IPS-11a (cell line): Measurements from ENCODE around the gene UPK2.

ENCODE experiments used
- H3K4me3 ChIP-seq: one replicate; pipeline ENCODE4 v1.5.1; 2013; ENCODE audit warnings: low read depth, low read length, control low read depth

The UPK2 gene

GRCh38 chr11:118917481-118918127, 38.5 kb upstream of the UPK2 start:
- peak overlapping the region; percentile 17 for H3K4me3 ChIP-seq

GRCh38 chr11:118918128-118918685, 37.9 kb upstream of the UPK2 start:
- H3K4me3 ChIP-seq: no peak overlapping the region

DNA sequence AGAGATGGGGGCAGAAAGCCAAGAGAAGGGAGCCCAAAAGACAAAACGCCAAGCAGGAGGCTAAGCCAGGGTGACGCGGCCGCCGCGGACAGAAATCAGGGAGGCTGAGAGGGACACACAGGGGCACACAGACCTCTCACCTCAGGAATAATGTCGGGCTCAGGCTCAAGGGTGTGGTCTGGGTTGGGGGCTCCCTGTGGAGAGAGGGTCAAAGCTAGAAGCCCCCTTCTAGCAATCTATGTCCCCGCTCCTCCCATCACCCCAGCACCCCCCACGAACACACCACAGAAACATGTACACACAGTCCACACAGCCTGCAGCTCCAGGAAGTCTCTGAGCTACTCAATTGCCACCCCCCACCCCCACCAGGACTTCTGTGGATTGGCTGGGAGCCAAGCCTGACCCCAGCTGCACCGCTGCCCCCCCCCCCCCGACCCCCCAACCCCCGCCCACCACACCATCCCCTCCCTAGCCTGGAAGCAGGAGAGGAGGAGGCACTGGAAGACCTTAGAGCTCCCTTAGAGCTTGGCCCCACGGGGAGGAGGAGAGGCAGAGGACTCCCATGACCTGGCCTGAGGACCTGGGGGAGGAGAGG, 37.3 kb upstream of the UPK2 start:
- H3K4me3 ChIP-seq: peak overlapping the region; percentile 2

- H3K4me3 ChIP-seq: peak overlapping the region; percentile 0
These were observed 34.8 kb upstream of the UPK2 start for GRCh38 chr11:118921121-118921928.

GRCh38 chr11:118921929-118922744, 34.0 kb upstream of the UPK2 start:
- no peak overlapping the region for H3K4me3 ChIP-seq

DNA sequence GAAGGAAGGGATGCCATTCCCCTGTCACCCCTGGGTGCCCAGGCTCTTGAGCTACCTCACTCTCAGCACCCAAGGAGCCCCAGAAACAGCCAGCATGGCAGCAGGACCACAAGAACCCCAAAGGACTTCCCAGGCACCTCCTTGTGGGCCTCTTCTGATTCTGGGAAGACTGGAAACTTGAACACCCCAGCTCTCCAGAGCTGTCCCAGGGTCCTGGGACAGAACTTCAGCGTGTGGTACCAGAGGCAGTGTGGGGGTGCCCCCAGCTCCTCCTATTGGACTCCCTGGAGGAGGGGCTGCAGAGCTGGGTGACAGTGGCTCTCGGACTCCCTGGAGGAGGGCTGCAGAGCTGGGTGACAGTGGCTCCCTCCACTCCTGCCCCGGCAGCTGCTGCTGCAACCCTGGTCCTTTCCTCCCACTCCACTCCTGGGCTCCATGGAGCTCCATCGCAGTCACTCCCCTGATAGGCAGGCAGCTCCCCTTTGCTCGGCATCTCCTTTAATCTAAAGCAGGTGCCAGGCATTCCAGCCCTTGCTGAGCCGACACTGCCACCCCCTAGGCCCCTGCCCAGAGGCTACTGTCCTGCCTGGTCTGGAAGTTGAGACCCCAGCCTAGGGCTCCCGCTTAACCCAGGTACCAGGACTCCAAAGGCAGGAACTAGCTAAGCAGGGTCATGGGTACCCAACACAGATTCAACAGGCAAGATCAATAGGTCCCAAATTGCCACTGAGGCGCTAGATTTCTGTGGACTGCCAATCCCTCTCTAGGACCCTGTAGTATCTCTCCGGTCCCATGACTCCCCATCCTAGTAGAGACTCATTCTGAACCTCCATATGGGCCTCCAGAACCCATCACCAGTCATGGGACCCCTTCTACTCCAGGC, 33.1 kb upstream of the UPK2 start:
- H3K4me3 ChIP-seq: peak overlapping the region; percentile 94

GRCh38 chr11:118923721-118924587, 32.1 kb upstream of the UPK2 start:
- peak overlapping the region; percentile 94 for H3K4me3 ChIP-seq

DNA sequence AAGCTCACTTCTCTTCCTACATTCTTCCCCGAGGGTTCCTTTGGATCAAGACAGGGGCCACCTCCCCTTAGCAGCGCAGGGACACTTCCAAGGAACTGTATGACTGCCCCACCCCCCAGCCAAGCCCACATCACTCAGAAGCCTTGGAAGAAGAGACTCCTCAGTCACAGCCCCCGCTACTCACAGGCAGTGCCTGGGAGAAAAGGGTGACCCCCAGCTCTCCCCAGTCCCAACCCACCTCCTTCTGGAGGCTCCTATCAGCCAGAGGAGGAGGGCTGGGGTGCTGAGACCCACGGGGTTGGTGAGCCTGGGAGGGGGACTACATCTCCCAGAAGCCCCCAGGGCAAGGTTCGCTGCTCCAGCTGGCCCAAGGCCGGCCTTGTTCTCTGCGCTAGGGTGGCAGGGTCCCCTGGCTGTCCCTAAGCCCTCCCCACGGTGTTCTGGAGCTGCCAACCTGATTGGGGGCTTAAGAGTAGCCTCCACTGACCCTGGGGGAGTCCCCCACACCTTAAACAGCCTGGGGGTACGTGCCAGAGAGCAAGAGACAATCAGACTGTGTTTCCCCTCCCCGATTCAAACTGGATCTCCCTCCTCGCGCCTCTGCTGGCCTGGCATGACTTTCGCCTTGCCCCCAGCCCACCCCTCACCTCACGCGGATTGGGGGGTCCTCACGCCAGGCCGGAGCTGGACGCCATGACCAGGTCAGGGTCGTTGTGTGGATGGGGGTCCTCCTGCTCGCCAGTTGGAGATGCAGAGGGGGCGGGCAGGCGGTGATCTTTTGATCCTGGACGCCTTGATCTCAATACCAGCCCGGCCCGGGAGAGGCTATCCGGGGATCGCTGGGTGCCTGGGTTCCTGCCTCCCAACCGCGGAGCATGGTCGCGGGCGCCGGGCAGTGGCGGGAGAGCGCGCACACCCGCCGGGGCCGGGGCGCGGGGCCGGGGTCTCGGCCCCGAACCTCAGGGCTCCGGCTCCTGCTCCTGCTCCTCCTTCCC, 31.2 kb upstream of the UPK2 start:
- H3K4me3 ChIP-seq: peak overlapping the region; percentile 94

DNA sequence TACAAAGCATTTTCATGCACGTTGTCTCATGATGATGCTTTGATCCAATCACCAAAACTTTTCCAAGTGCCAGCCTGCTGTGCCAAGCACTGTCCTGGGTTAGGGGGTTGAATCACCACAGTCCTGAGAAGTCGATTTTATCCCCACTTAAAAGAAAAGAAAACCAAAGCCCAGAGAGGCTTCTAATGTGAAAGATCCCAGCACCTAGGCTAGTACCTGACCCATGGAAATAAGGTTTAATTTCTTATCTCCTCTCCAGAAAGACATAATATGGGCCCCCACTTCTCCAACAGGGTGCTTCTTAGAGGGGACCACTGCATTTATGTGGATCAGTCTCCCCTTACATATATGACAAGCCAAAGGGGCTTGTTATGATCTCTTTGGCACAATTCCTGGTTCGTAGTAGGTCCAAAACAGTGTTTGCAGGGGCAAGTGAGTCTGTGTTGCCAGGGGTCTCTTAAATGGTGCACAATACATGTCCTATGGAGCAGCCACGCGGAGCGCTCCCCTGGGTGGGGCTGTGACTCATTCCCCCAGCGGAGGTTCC, 28.5 kb upstream of the UPK2 start:
- no peak overlapping the region for H3K4me3 ChIP-seq

- peak overlapping the region; percentile 78 for H3K4me3 ChIP-seq
These were observed 27.8 kb upstream of the UPK2 start for GRCh38 chr11:118928101-118928869.

DNA sequence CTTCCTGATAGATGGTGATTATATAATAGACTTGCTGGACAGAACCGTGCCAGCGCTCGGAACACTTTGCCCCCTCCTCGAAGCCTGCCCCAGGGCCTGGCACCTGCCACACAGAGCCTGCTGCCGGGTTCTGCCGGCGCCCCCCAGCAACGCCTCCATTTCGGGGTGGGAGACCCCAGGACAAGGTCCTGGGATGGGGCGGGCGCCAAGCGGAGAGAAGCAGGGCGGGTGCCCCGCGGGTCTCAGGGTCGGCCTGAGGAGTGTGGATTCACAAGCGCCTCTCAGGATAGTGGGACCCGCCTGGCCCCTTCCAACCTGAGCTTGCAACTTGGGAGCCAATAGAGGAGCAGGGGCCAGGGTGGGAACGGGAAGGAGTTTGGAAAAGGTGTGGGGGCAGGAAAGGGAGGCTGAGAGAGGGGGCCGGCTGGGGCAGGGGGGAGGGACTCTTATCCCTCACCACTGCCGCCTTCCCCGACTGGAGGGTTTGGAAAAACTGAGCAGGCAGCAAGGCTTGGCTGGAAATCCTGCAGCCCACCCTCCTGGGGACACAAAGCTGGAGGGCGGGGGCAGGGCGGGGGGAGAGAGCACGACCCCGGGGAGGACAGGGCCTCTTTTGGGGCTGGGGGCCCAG, 27.1 kb upstream of the UPK2 start:
- peak overlapping the region; percentile 78 for H3K4me3 ChIP-seq

DNA sequence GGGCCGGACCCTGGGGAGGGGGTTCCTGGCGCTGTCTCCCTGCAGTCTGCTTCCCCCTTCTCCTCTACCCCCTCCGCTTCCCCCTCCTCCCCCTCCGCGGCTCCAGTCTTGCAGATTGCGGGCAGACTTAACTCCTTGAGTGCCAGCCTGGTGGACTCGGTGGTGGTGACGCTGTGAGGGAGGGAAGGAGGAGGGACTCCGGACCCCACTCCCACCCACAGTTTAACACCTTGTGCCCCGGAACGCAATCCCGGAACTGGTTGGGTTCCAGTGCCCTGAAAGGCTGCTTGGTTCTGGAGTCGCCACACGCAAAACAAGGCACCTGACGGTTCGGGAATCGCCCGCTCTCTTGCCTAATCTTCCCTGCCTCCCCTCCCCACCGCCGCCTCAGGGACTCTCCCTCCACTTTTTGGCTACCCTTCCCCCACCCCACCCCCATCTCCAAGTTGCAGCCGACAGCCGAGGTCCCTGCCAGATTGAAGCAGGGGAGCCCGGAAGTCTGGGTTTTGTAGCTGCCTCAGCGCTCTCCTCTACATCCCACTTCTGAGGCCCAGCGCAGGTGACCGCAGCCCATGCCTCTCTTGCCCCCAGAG, 26.5 kb upstream of the UPK2 start:
- H3K4me3 ChIP-seq: peak overlapping the region; percentile 78

DNA sequence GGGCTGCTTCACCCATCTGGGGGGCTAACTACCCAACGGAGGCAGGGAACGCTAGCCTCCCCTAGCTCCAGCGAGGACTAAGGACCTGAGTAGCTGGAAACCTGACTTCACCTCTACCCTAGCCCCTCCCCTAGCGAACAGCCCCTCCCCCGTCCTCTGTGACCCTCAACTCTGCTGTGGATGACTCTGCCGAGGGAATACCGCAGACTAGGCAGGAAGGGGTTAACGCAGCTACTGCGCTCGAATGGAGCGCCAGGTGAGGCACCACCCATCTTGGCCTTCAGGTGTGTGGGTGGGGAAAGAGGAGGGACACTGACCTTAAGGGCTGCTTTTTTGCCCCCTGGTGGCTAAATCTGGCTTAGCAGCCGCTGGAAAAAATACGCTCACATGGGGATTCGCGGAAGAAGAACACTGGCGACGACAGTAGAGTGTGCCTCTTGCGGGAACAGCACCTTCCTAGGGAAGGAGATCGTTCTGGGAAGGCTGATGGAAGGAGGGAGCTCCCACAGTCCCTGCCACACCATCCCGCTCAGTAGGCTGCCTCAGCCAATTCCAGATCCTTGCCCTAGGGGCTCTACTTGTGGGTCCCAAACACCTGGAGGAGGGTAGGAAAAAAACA, 25.9 kb upstream of the UPK2 start:
- peak overlapping the region; percentile 78 for H3K4me3 ChIP-seq

DNA sequence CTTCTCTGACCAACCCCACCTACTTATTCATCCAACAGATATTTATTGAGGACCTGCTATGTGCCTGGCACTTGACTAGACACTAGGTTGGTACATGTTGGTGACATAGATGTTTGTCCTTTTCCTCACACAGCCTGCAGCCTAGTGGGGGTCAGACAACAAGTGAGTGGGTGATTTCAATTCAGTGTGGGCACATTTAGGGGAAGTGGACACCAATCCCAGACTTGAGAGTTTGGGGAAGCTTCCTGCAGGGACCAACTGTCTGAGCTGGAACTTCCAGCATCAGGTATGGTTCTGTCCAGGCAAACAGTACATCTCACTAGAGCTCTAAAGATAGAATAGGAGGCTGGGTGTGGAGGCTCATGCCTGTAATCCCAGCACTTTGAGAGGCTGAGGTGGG, 24.5 kb upstream of the UPK2 start:
- no peak overlapping the region for H3K4me3 ChIP-seq

GRCh38 chr11:118933486-118933885, 22.6 kb upstream of the UPK2 start:
- H3K4me3 ChIP-seq: no peak overlapping the region
